ENCODE results near the gene CCDC30. TPM values are rescaled to one million over a fixed set of nuclear protein-coding genes. Genes with fewer than 3 reads are reported as not detected.
"Not testable (repeated sequence)": the region's sequence is repeated elsewhere in the genome, so short reads cannot be mapped to it uniquely, and the experiment has no call there.

Gene CCDC30
- total RNA-seq, 1 donor from 2014 or later = 1.2 TPM

DNA sequence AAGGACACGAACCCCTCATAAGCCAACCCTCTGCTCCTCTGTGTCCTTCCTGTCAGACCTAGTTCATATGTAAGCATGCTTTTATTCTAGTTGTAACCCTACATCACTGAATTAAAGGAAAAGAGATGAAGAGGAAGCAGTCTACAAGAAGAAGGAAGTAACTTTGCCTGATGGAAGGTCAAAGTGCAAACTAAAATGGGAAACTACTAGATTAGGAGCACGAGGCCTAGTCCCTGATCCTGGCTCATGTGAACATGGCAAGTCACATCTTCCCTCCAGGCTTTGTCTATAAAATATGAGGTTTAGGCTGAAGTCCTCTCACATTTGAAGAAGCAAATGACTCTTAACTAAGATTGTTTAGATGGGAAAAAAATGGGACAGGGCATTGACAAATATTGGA lies 20.4 kb upstream of the CCDC30 start:
- ATAC-seq (no peak), DNase-seq (no peak)
- intact Hi-C loops (cut with micrococcal nuclease) = no loop called here

DNA sequence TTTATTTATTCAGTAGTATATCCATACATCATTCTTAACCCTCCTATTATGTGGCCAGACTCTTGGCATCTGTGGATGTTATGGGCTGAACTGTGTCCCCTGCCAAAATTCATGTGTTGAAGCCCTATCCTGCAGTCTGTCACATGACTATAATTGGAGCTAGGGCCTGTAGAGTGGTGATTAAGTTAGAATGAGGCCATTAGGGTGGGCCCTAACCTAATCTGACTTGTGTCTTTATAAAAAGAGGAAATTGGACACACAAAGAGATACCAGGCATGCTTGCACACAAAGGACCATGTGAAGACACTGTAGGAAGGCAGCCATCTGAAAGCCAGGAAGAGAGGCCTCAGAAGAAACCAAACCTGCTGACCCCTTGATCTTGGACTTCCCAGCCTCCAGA lies 13.8 kb upstream of the CCDC30 start:
- intact Hi-C loops (cut with micrococcal nuclease) = no loop called here
- DNase-seq (no peak), ATAC-seq (no peak)

DNA sequence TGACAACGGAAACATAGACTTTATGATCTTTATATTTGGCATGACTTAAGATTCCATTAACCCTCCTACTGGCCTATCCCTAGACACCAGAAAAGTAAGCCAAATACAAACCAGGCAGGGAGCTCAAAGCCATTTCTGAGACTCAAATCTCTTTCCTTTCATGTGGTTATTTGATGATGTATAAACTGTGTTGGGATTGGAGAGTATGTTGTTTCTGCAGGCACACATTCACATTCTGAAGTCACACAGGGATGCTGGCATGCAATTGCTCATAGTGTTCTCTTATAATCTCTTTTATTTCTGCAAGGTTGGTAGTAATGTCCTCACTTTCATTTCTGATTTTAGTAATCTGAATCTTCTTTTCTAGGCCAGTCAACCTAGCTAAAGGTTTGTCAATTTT lies 13.0 kb upstream of the CCDC30 start:
- no peak for DNase-seq
- intact Hi-C loops (cut with micrococcal nuclease) = loop anchor here (10.0 kb wide), 1 partner anchor 105 kb away; no protein-coding TSS in a partner anchor
- ATAC-seq = no peak

DNA sequence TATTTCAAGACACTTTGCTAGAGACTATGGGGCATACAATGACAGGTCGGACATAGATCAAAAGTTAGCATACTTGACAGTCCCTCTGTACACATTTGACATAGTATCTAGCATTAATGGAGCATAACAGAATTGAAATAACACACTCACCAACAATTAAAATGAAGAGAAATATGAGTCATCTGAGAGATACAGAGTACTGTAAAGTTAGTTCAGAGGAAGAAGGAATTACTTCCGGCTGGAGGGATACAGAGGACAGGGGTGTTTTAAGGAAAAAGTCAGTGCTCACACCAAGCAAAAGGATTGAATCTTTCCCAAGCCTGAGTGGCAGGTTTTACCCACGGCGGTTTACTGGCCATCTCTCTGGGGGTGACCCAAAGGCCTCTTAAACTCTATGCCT lies 9.7 kb upstream of the CCDC30 start:
- intact Hi-C loops (cut with micrococcal nuclease) = loop anchor here (10.0 kb wide), 1 partner anchor 109 kb away; no protein-coding TSS in a partner anchor
- no peak for ATAC-seq
- no peak for DNase-seq

GRCh38 chr1:42454403-42454802 lies 8.7 kb upstream of the CCDC30 start:
- intact Hi-C loops (cut with micrococcal nuclease) = loop anchor here (10.0 kb wide), 1 partner anchor 110 kb away; no protein-coding TSS in a partner anchor
- ATAC-seq (no peak), DNase-seq (no peak)

DNA sequence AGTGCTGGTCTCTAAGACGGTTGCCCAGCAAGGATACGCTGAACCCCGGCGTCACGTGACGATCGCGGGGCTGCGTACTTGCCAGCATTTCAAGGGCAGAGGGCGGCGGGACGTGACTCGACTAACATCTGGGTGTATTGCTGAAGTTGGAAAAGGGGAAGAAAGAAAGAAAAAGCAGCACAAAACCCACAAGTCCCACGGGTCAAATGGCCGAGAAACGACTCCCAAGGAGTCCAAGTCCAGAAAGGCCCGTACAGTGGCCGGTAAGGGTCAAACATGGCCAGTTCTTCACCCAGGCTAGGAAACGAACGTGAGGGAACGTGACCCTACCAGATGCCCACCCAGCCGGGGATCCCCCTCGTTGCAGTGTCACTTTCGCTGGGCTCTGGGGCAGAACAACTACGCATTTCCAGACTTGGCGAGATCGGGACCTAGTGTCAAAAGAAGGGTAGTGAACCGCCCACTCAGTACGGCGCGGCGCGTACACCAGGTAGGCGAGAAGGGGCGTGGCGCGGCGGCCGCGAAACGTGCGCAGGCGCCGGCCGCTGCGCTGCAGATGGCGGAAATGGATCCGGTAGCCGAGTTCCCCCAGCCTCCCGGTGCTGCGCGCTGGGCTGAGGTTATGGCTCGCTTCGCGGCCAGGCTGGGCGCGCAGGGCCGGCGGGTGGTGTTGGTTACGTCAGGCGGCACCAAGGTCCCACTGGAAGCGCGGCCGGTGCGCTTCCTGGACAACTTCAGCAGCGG lies 6.9 kb upstream of the CCDC30 start, which contains the start of the genes PPCS and ZMYND12:
Gene PPCS (plus strand): TSS at position 534 of the 744 bp plus-strand sequence. CDS start 23 bp downstream, at position 557.
Gene ZMYND12 (minus strand): TSS at position 13 of the 744 bp plus-strand sequence. CDS start 25 bp downstream, outside the sequence.
- DNase-seq (peak; percentile 94), ATAC-seq (peak; percentile 97)
- intact Hi-C loops (cut with micrococcal nuclease) = loop anchor here (10.0 kb wide), 1 partner anchor 111 kb away; no protein-coding TSS in a partner anchor

- ATAC-seq (peak; percentile 65), DNase-seq (no peak)
- intact Hi-C loops (cut with micrococcal nuclease) = loop anchor here (10.0 kb wide), 1 partner anchor 112 kb away; no protein-coding TSS in a partner anchor
Measured at GRCh38 chr1:42456754-42457089, 6.4 kb upstream of the CCDC30 start.

- DNase-seq (no peak), ATAC-seq (no peak)
- intact Hi-C loops (cut with micrococcal nuclease) = no loop called here
Measured at GRCh38 chr1:42461196-42461595, 1.9 kb upstream of the CCDC30 start.

DNA sequence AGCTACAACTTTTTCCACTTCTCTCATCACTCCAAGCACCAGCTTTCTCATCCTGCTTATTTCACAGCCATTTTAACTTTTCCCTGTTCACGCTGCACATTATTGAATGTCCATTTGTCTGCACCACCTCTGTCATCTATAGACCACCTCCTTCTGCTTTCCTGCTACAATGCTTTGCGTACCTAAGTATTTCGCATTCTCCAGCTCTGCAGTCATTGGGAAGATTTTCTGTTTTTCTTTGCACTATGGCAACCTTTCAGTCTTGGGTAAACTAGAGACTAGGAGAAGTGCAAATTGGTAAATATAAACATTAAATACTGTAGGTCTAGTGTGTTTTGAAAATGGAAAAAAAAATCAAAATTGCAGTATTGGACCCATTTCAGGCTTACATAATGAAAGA lies 835 bp downstream of the CCDC30 start:
- intact Hi-C loops (cut with micrococcal nuclease) = no loop called here
- DNase-seq (no peak), ATAC-seq (no peak)

DNA sequence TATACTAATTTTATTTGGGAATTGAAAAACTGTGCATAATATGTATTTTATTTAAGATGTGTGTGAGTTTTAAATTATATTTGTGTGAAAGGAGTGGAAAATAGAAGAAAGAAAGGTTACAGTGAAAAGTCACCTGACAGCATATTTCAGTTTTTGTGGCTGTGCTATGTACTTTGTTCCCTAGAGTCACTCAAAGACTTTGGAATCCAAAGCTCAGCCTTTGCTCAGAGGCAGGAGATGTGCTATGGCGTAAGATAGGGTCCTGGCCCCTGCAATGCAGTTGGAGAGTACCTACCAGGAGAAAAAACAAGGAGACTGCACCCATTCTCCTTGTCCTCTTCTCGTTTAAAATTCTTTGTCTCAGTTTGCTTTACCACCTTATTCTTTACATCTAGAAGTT lies 2.9 kb downstream of the CCDC30 start:
- ATAC-seq (no peak), DNase-seq (no peak)
- intact Hi-C loops (cut with micrococcal nuclease) = no loop called here

DNA sequence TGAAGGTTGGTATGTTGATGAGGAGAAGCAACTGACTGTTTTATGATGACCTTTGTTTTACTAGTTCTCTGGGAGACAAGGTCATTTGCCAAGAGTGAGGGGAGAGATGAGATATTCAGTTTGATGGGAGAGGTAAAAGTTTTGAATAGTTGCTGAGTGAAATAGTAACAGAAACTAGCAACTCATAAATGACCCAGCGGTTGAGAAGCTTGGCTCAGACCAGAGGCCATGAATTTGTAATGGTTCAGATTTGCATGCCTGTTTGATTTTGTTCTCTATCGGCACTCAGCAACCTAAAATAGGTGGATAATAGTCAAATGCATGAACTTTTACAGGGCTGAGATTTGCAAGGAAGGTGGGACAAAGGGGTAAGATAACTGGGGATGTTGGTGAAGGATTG lies 6.6 kb downstream of the CCDC30 start:
- DNase-seq = no peak
- intact Hi-C loops (cut with micrococcal nuclease) = no loop called here
- ATAC-seq = no peak

- intact Hi-C loops (cut with micrococcal nuclease) = no loop called here
- no peak for ATAC-seq
Measured at GRCh38 chr1:42476605-42477004, 13.5 kb downstream of the CCDC30 start.

GRCh38 chr1:42477354-42477753 lies 14.3 kb downstream of the CCDC30 start:
- intact Hi-C loops (cut with micrococcal nuclease); ATAC-seq; DNase-seq: not testable (repeated sequence)

More at GRCh38 chr1:42476605-42477004, 13.5 kb downstream of the CCDC30 start:
- DNase-seq = no peak

DNA sequence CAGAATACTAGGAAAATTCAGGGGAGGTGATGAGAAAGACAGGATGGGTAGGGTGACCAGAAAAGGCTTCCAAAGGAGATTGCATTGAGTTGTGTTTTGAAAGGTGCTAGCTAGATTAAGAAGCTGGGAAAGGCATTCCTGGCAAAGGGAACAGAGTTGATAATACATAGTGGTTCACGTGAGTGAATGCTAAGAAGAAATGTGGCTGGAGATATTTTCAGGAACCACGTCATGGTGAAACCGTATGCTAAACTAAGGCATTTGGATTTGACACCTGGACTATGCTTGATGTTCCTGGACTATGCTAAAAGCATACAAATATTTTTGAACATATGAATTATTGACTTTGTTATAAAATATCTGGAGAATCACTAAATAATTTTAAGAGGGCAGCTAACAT lies 14.7 kb downstream of the CCDC30 start:
- intact Hi-C loops (cut with micrococcal nuclease) = no loop called here
- DNase-seq (no peak), ATAC-seq (peak; percentile 80)

GRCh38 chr1:42479621-42480020 lies 16.5 kb downstream of the CCDC30 start:
- ATAC-seq (no peak), DNase-seq (no peak)
- intact Hi-C loops (cut with micrococcal nuclease) = no loop called here

- DNase-seq (no peak), ATAC-seq (no peak)
- intact Hi-C loops (cut with micrococcal nuclease) = no loop called here
Measured at GRCh38 chr1:42480921-42481320, 17.8 kb downstream of the CCDC30 start.

DNA sequence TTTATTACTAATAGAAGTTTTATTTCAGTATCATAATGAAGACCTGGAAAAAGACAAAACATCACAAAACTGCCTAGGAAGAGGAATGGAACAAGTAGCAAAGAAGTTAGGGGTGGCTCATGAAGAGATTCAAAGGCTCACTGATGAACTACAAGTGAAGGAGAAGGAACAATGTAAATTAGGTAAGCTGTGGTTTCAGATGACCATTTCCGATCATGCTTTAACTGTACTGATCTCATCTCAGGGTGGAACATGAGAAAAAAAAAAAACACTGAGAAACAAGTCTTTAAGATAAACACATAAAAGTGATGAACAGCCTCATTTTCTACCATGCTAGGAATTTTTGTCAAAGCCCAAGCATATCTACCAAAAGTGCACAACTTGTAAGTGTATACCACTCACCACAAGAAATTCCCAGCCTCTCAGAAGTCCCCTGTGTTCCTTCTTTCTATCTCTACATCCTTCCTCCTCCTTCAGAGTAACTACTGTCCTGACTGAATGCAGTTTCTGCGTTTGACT lies 19.6 kb downstream of the CCDC30 start:
- ATAC-seq = no peak
- DNase-seq = no peak
- intact Hi-C loops (cut with micrococcal nuclease) = no loop called here

DNA sequence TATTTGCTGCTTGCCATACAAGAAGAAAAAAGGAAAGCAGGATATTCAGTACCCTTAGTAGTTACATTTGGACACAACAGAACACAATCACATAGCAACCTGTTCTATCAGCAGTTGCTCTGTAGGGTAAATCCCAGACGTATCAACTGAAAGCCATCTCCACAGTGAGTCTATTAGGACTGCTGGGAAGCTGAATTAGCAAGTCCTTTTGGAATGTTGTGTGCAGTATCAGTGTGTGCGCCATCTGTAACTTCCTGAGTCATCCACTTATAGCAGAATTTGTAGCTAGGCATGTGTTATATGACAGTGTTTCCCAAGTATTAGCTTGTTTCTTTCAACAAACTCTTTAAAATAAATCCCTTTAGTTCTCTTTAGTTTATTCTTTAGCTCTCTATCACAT lies 21.3 kb downstream of the CCDC30 start:
- peak; percentile 73 for ATAC-seq
- no peak for DNase-seq
- intact Hi-C loops (cut with micrococcal nuclease) = no loop called here

- DNase-seq (no peak), ATAC-seq (no peak)
- intact Hi-C loops (cut with micrococcal nuclease) = no loop called here
Measured at GRCh38 chr1:42490237-42490636, 27.2 kb downstream of the CCDC30 start.

DNA sequence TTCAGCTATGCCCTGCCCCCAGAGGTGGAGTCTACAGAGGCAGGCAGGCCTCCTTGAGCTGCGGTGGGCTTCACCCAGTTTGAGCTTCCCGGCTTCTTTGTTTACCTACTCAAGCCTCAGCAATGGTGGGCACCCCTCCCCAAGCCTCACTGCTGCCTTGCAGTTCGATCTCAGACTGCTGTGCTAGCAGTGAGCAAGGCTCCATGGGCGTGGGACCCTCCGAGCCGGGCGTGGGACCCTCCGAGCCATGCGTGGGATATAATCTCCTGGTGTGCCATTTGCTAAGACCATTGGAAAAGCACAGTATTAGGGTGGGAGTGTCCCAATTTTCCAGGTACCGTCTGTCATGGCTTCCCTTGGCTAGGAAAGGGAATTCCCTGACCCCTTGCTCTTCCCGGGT lies 38.9 kb downstream of the CCDC30 start:
- intact Hi-C loops (cut with micrococcal nuclease); ATAC-seq; DNase-seq: not testable (repeated sequence)

All from left ventricle myocardium superior (tissue), 1 donor.